ENCODE measurements around the gene DCAF11.

Gene DCAF11

DNA sequence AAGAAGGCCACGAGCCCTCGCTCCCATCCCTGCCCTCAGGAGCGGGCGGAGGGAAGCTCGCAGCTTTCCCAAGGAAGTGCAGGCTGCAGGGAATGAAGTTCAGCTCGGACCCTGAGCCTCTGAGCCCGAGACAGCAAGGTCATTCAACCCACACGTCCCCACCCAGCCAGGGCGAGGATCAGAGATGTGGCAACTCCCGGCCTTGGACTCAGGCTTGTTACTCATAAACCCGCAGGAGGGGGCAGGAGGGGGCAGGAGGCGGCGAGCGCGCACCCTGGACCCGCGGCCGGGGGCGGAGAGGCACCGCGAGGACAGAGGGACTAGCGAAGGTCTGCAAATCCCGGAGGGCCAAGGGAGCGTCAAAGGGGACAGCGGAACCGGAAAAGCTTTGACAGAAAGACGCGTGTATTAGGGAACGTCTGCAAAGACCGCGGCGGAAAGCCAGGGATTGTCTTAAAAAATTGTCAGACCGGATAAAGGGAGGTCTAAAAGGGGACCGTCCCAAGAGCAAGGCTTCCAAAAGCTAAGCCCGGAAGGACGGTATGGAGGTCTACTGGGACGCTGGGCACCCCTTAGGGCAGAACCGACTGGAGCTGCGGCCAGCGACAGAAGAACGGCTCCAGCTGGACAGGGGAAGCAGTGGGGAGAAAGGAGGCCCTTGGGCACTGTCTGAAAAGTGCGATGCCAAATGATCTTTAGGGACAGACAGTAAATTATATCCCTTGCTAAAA, 611 bp upstream of the DCAF11 start (continued):
- TF ChIP-seq, protein P1, sequence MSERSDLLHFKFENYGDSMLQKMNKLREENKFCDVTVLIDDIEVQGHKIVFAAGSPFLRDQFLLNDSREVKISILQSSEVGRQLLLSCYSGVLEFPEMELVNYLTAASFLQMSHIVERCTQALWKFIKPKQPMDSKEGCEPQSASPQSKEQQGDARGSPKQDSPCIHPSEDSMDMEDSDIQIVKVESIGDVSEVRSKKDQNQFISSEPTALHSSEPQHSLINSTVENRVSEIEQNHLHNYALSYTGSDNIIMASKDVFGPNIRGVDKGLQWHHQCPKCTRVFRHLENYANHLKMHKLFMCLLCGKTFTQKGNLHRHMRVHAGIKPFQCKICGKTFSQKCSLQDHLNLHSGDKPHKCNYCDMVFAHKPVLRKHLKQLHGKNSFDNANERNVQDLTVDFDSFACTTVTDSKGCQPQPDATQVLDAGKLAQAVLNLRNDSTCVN (tag by site-specific recombination; optimal IDR thresholded peaks at IDR 0.05): peak; percentile 93
- TF ChIP-seq, protein P2, sequence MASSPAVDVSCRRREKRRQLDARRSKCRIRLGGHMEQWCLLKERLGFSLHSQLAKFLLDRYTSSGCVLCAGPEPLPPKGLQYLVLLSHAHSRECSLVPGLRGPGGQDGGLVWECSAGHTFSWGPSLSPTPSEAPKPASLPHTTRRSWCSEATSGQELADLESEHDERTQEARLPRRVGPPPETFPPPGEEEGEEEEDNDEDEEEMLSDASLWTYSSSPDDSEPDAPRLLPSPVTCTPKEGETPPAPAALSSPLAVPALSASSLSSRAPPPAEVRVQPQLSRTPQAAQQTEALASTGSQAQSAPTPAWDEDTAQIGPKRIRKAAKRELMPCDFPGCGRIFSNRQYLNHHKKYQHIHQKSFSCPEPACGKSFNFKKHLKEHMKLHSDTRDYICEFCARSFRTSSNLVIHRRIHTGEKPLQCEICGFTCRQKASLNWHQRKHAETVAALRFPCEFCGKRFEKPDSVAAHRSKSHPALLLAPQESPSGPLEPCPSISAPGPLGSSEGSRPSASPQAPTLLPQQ (tag by site-specific recombination; IDR thresholded peaks at IDR 0.05): peak; percentile 96
- TF ChIP-seq ZNF24 (tag by site-specific recombination; IDR thresholded peaks at IDR 0.05): peak; percentile 57; the same call in 1 of the 2 replicates
- TF ChIP-seq, protein P3, sequence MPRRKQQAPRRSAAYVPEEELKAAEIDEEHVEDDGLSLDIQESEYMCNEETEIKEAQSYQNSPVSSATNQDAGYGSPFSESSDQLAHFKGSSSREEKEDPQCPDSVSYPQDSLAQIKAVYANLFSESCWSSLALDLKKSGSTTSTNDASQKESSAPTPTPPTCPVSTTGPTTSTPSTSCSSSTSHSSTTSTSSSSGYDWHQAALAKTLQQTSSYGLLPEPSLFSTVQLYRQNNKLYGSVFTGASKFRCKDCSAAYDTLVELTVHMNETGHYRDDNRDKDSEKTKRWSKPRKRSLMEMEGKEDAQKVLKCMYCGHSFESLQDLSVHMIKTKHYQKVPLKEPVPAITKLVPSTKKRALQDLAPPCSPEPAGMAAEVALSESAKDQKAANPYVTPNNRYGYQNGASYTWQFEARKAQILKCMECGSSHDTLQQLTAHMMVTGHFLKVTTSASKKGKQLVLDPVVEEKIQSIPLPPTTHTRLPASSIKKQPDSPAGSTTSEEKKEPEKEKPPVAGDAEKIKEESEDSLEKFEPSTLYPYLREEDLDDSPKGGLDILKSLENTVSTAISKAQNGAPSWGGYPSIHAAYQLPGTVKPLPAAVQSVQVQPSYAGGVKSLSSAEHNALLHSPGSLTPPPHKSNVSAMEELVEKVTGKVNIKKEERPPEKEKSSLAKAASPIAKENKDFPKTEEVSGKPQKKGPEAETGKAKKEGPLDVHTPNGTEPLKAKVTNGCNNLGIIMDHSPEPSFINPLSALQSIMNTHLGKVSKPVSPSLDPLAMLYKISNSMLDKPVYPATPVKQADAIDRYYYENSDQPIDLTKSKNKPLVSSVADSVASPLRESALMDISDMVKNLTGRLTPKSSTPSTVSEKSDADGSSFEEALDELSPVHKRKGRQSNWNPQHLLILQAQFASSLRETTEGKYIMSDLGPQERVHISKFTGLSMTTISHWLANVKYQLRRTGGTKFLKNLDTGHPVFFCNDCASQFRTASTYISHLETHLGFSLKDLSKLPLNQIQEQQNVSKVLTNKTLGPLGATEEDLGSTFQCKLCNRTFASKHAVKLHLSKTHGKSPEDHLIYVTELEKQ (tag by site-specific recombination; IDR thresholded peaks at IDR 0.05; ENCODE audit: borderline replicate concordance): peak; percentile 27; the same call in 1 of the 2 replicates
- no peak for TF ChIP-seq MEIS1 (CRISPR knock-in tag; IDR thresholded peaks at IDR 0.05; ENCODE audit: borderline replicate concordance)
- peak; percentile 79 for TF ChIP-seq ZFHX2 (tag by site-specific recombination; conservative IDR thresholded peaks at IDR 0.05)
- TF ChIP-seq ZNF391 (tag by site-specific recombination; IDR thresholded peaks at IDR 0.05; ENCODE audit: borderline replicate concordance, low read depth): 0 out of 2 replicates have a peak, but pooled peaks have one; percentile 70
- TF ChIP-seq, protein P4, sequence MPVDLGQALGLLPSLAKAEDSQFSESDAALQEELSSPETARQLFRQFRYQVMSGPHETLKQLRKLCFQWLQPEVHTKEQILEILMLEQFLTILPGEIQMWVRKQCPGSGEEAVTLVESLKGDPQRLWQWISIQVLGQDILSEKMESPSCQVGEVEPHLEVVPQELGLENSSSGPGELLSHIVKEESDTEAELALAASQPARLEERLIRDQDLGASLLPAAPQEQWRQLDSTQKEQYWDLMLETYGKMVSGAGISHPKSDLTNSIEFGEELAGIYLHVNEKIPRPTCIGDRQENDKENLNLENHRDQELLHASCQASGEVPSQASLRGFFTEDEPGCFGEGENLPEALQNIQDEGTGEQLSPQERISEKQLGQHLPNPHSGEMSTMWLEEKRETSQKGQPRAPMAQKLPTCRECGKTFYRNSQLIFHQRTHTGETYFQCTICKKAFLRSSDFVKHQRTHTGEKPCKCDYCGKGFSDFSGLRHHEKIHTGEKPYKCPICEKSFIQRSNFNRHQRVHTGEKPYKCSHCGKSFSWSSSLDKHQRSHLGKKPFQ (tag by site-specific recombination; IDR thresholded peaks at IDR 0.05): no peak
- peak; percentile 75 for TF ChIP-seq GLIS1 (tag by site-specific recombination; IDR thresholded peaks at IDR 0.05)
- peak; percentile 52; the same call in 1 of the 2 replicates for TF ChIP-seq ZNF558 (tag by site-specific recombination; IDR thresholded peaks at IDR 0.05)
- TF ChIP-seq ZNF423 (tag by site-specific recombination; IDR thresholded peaks at IDR 0.05): peak; percentile 87
- TF ChIP-seq, protein P5, sequence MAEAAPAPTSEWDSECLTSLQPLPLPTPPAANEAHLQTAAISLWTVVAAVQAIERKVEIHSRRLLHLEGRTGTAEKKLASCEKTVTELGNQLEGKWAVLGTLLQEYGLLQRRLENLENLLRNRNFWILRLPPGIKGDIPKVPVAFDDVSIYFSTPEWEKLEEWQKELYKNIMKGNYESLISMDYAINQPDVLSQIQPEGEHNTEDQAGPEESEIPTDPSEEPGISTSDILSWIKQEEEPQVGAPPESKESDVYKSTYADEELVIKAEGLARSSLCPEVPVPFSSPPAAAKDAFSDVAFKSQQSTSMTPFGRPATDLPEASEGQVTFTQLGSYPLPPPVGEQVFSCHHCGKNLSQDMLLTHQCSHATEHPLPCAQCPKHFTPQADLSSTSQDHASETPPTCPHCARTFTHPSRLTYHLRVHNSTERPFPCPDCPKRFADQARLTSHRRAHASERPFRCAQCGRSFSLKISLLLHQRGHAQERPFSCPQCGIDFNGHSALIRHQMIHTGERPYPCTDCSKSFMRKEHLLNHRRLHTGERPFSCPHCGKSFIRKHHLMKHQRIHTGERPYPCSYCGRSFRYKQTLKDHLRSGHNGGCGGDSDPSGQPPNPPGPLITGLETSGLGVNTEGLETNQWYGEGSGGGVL (tag by site-specific recombination; IDR thresholded peaks at IDR 0.05): peak; percentile 99
- TF ChIP-seq ZSCAN23 (tag by site-specific recombination; IDR thresholded peaks at IDR 0.05): peak; percentile 87; the same call in 1 of the 2 replicates
- TF ChIP-seq KLF1 (tag by site-specific recombination; IDR thresholded peaks at IDR 0.05): peak; percentile 45; the same call in 1 of the 2 replicates
- TF ChIP-seq ZNF701 (tag by site-specific recombination; IDR thresholded peaks at IDR 0.05): peak; percentile 97
- peak; percentile 29; the same call in 1 of the 2 replicates for TF ChIP-seq ZNF184 (tag by site-specific recombination; IDR thresholded peaks at IDR 0.05)
- TF ChIP-seq ZBTB7A (tag by site-specific recombination; IDR thresholded peaks at IDR 0.05; ENCODE audit: low read depth): no peak
- peak; percentile 87 for TF ChIP-seq GLIS2 (tag by site-specific recombination; IDR thresholded peaks at IDR 0.05)
- TF ChIP-seq, protein P6, sequence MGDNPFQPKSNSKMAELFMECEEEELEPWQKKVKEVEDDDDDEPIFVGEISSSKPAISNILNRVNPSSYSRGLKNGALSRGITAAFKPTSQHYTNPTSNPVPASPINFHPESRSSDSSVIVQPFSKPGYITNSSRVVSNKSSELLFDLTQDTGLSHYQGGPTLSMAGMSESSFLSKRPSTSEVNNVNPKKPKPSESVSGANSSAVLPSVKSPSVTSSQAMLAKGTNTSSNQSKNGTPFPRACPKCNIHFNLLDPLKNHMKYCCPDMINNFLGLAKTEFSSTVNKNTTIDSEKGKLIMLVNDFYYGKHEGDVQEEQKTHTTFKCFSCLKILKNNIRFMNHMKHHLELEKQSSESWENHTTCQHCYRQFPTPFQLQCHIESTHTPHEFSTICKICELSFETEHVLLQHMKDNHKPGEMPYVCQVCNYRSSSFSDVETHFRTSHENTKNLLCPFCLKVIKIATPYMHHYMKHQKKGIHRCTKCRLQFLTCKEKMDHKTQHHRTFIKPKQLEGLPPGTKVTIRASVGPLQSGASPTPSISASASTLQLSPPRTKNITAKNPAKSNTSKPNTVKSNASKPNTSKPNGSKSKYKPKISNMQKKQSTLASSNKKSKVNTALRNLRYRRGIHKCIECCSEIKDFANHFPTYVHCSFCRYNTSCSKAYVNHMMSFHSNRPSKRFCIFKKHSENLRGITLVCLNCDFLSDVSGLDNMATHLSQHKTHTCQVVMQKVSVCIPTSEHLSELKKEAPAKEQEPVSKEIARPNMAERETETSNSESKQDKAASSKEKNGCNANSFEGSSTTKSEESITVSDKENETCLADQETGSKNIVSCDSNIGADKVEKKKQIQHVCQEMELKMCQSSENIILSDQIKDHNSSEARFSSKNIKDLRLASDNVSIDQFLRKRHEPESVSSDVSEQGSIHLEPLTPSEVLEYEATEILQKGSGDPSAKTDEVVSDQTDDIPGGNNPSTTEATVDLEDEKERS (tag by site-specific recombination; IDR thresholded peaks at IDR 0.05): no peak
- TF ChIP-seq FEZF1 (tag by site-specific recombination; IDR thresholded peaks at IDR 0.05): no peak
- no peak for TF ChIP-seq ZNF350 (tag by site-specific recombination; IDR thresholded peaks at IDR 0.05)
- TF ChIP-seq ZNF561 (tag by site-specific recombination; IDR thresholded peaks at IDR 0.05; ENCODE audit: borderline replicate concordance): 0 out of 2 replicates have a peak, but pooled peaks have one; percentile 33
- peak; percentile 94 for TF ChIP-seq ZFP69B (tag by site-specific recombination; IDR thresholded peaks at IDR 0.05)
- TF ChIP-seq ZNF610 (tag by site-specific recombination; IDR thresholded peaks at IDR 0.05; ENCODE audit: borderline replicate concordance): peak; percentile 61; the same call in 1 of the 2 replicates
